SK-MEL-5 (cell line): ENCODE results near the gene AJM1. TPM values are rescaled to one million over a fixed set of nuclear protein-coding genes. Genes with fewer than 3 reads are reported as not detected.
"Not testable (repeated sequence)": the region's sequence is repeated elsewhere in the genome, so short reads cannot be mapped to it uniquely, and the experiment has no call there.

ENCODE experiments used
- DNase-seq: peaks from one replicate; pipeline ENCODE4 v3.0.0-alpha.2; 2016; ENCODE audit warnings: low read depth, low spot score
- in situ Hi-C: cut with HindIII; loops from 2 replicates; pipeline ENCODE4 v1.10.0; 2016; ENCODE audit warnings: low sequenced_read_pairs, high pct_unique_total_duplicates, low pct_unique_long_range_greater_than_20kb
- total RNA-seq: library from RNA; depleted of rRNA; stranded (reverse); fragments of >200 nt; shearing (Covaris generic); gene quantifications from 2 replicates; pipeline ENCODE4 v1.2.3, GENCODE V29; 2014

Gene AJM1
- total RNA-seq, 1 experiment from 2014 or later: 1.4 TPM

GRCh38 chr9:136857581-136858412, 15.5 kb downstream of the AJM1 start:
- no peak for DNase-seq
- in situ Hi-C loops: no loop called here

DNA sequence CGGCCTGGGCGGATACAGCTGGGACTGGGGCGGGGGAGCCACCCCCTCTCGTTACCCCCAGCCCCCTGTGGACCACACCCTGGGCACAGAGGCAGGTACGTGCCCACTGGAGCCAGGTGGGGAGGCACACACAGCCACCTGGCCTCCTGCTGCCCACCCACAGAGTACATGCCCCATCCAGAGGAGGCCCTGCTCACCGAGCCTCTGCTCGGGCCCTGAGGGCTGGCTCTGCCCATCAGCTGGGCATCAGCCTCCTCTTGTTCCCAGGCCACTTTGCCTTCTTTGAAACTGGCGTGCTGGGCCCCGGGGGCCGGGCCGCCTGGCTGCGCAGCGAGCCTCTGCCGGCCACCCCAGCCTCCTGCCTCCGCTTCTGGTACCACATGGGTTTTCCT, 16.2 kb downstream of the AJM1 start:
- no peak for DNase-seq
- in situ Hi-C loops: no loop called here

DNA sequence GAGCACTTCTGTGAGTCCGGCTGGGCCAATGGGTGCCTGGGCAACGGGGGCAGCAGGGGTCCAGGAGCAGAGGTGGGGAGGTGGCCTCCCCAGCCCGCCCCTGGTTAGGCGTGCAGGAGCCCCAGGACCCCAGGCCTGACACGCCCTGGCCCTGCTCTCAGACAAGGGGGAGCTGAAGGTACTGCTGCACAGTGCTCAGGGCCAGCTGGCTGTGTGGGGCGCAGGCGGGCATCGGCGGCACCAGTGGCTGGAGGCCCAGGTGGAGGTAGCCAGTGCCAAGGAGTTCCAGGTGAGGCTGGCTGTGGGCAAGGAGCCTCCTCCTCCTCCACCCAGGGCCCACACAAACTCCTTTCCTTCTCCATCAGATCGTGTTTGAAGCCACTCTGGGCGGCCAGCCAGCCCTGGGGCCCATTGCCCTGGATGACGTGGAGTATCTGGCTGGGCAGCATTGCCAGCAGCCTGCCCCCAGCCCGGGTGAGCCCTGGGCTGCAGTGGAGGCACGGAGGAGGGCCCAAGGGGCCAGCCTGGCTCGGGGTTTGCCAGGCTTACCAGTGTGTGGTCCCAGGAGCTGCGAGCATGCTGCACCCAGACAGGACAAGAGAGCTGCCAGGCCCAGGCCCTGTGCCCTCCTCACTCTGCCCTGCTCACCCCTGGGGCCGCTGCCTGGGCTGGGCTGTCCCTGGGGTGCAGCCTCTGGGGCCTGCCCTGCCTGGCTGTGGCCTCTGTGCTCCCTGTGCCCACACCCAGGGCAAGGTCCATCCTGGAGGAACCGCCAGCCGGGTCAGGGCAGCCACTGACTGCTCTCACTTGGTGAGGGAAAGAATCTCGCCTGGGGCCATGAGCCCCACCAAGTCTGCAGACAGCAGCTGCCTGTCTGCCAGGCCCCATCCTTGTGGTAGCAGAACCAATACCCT, 16.8 kb downstream of the AJM1 start:
- no peak for DNase-seq
- in situ Hi-C loops: no loop called here

DNA sequence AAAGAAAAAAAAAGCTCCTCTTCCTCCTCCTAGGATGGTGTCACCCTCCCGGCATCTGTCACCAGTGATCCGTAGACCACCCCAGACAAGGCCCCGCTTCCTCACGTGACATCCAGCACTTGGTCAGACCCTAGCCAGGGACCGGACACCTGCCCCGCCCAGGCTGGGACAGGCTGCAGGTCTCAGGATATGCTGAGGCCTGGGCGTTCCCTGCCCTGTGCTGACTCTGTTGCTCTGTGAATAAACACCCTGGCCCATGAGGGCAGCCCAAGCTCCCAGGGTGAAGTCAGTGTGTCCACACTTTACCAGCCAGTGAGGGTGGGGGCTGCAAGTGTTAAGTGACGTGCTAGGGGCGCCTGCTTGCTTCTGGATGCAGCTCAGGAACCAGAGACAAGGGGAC, 18.3 kb downstream of the AJM1 start:
- in situ Hi-C loops: no loop called here
- no peak for DNase-seq

DNA sequence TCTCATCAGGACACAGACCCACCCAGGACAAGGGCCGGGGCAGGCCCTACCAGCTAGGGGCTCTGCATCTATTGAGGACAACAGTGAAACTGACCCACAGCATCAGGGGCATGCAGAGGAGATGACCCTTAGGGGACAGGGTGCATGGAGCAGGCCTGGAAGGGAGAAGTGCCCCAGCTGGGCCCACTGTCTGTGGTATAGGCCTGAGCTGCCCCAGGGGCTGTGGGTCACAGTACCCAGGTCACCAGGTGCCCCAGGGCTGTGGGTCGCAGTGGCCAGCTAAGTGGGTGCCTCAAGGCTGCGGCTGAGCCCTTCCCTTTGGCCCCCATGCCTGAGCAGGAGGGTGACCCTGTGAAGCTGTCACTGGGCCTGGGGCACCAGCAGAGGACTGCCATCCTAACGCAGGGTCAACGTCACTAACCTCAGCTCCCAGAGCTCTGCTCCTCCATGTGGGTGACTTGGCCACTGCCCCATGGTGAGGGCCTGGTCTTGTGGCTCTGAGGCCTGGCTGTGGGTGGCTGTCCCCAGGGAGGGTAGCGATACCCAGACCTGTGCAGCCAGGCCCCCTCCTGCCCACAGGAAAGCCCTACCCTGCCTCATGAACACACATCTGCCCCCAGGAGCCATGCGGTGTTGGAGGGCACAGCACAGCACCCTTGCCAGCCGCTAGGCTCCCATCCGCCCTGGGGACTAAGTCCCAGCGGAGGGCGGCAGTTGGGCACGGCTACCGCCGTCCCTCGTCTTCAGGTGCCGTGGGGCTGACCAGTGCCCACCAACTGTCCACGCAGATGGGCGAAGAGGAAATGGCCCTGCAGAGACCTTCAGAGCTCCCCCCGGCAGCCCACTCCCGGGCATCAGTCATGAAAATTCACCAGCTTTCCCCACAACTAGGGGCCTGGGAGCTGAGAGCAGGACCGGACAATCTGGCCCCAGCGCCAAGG, 18.9 kb downstream of the AJM1 start:
- in situ Hi-C loops: no loop called here
- no peak for DNase-seq

DNA sequence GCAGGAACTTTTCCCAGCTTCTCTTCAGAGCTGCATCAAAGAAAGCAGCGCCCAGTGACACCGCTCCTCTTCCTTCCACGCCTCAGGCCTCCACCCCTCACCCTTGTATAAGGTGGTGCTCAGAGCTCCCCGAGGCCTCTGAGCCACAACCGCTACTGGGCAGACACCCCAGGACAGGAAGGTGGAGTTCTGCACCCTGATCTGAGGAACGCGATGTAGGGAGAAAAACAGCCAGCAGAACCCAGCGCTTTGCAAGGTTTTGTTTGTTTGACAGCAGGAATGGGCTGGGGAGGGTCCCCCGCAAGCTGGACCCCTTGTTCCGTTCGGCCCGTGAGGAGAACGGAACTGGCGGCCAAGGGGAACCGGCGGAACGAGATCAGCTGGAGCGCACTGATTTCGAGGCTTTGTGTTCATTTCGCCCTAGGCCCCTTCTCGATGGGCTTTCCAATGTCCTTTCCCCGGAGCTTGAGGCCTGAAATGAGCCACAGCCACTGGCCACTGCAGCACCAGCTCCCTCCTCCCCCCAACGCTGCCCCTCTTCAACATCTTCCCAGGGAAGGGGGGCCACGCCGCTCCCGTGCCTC, 19.7 kb downstream of the AJM1 start:
- DNase-seq: no peak
- in situ Hi-C loops: no loop called here

DNA sequence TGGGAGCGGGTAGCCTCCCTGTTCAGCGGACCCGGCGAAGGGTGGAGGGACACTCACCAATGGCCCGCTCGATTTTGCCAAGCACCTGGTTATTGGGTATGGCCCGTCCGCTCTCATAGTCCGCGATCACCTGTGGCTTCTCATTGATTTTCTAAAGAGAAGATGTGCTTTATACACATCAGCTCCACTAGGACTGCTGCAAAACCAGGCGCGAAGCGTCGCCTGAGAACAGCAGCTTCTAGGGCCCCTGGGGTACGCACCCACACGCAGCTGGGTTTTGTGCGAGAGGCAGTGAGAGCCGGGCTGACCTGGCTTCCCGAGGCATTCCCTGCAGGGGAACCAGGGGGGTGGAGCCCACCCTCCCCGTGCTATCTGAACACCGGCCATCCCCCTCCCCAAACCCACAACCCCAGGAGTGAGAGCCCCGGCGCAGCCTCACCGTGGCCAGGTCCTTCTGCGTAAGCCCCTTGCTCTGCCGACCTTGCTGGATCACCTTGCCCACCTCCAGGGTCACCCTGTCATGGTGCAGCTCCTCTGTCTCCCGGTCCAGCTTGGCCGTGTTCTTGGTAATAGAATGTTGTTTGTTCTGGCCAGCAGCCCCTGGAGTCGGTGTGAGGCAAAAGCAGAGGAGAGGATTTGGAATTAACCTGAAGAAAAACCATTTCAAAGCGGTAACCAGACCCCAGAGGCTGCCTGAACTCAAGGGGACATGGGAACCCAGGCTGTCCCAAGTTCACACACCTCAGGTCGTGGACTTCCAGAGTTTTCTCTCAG, 20.8 kb downstream of the AJM1 start:
- no peak for DNase-seq
- in situ Hi-C loops: no loop called here

DNA sequence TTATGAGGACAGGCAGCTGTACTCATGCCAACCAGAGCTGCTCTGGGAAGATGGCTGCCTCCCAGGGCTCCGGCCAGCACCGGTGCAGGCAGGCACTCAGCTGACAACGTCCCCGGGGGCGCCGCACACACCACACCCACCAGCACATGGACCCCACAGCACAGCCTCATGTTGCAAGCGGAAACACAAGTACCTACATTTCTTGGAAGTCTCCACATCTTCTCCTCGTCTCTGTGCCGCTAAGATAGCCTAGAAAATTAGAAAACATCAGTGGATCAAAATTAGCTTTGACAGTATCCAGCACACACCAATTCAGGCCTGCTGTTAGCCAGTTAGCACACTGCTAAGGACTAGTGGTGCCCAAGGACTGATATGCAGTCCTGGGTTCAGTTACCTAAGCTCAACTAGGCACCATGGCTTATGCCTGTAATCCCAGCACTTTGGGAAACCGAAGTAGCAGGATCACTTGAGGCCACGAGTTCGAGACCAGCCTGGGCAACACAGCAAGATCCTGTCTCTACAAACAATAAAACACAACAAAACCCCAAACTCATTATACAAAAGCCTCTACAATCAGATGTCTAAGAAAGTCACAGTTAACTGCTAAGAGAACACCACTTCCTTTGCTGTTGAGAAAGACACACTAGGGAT, 21.5 kb downstream of the AJM1 start:
- in situ Hi-C loops: no loop called here
- DNase-seq: no peak

DNA sequence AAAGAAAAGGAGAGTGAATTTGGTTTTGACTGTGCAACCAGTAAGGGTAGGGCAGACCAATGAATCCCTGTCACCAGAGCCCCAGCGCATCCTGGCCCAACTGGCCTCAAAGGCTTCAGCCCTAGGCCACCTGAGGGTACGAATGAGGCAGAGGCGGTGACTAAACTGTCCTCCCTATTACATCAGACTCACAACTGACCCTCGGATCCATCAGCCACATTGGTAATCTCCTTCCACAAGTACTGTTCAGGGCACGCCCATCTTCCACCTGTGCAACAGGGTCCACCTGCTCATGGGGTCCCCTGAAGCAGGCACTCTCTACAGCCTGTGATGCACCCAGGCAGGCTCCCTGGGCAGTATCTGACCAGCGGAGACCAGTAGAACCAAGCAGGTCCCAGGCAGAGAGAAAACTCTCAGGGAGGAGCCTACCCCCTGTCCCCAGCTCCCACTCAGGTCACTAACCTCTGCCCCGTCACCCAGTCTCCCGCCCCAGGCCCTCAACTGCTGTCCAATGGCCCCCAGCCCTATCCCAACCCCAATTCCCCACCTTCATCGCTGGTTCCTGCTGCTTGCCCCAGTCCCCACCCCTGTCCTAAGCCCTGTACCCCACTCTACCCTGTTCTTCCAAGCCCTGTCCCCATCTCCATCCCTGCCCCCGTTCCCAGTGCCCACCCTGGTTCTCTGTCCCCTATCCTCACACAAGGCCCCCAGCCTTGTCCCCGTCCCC, 22.9 kb downstream of the AJM1 start:
- DNase-seq: no peak
- in situ Hi-C loops: no loop called here

DNA sequence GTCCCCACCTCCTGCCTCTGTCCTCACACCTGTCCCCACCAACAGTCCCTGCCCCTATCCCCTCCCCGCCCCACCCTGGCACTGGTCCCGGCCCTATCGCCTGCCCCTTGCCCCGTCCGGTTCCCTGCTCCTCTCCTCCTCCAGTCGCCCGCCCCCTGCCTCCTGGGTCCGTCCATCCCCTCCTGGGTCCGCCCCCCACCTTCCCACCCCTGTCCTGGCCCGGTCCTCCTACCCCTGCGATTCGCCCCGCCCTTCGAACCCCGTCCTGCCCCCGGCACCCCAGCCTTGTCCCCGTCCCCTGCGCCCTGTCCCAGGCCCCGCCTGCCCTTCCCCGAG, 23.5 kb downstream of the AJM1 start:
- in situ Hi-C loops: no loop called here
- no peak for DNase-seq

- in situ Hi-C loops, DNase-seq: not testable (repeated sequence)
Observed at GRCh38 chr9:136866898-136867421, 24.7 kb downstream of the AJM1 start.

DNA sequence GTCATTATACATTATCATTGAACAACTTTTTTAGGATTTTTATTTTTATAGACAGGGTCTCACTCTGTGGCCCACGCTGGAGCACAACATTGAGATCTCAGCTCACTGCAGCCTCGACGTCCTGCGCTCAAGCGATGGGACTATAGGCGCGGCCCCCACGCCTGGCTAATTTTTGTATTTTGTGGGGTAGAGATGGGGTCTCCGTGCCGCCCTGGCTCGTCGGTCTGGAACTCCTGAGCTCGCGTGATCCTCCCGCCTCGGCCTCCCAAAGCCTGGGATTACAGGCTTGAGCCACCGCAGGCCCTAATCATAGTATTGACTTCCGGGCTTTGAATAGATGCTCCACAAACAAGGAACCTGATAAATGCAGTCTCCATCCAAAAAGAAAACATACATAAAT, 25.2 kb downstream of the AJM1 start:
- in situ Hi-C loops: no loop called here

DNA sequence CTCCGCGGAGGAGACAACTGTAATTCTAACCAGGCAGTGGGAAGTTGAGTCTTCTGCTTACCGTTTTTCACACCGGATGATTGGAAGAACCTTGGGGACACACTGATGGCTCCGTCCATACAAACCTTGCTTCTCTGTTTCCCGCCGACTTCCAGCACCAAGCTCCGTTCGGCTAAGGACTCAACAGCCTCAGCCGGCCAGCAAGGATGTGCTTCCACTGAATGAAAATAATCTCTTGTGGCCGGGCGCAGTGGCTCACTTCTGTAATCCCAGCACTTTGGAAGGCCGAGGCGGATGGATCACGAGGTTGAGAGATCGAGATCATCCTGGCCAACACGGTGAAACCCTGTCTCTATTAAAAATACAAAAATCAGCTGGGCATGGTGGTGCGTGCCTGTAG, 25.6 kb downstream of the AJM1 start:
- DNase-seq: no peak
- in situ Hi-C loops: no loop called here

More for the DNA sequence above, 25.2 kb downstream of the AJM1 start:
- no peak for DNase-seq

DNA sequence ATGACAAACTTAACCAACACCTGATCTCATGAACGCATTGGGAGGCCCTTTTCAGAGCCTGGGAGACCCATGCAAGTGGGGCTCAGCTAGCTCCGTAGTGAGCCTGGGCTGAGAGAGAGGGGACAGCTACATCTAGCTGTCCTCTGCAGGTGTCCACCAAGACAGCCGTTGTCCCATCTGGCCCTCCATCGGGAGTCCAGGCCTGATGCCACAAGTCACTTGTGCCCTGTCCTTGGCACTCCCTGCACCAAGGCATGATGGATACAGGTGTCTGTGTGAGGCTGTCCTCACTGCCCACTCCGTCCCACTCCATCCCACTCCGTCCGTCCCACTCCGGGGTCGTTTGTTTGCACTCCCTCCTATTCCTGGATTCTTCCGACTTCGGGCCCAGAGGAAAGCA, 26.4 kb downstream of the AJM1 start:
- no peak for DNase-seq
- in situ Hi-C loops: no loop called here

DNA sequence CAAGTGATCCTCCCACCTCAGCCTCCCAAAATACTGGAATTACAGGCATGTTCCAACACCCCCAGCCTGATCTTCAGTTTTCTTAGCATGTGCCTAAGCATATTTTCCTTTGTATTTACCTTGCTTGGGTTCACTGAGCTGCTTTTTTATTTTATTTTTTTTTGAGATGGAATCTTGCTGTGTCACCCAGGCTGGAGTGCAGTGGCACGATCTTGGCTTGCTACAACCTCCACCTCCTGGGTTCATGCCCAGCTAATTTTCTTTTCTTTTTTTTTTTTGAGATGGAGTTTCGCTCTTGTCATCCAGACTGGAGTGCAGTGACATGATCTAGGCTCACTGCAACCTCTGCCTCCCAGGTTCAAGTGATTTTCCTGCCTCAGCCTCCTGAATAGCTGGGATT, 27.3 kb downstream of the AJM1 start:
- DNase-seq, in situ Hi-C loops: not testable (repeated sequence)

DNA sequence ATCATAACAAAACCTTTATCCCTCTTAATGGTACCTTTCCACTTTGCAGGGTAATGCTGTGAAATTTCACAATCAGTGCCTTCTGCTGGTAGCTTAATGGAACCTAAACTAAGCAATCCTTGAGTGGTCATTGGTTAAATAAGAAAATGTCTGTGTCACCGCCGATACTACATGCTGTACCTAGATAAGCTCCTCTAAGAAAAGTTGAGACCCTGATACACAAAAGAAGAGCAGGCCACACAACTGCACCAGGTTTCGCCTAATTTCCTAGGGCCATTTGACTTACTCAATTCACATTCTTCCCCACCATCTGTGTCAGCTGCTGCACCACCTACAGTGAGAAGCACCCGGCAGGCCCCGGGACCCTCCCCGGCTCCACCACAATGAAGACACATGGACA, 32.9 kb downstream of the AJM1 start:
- in situ Hi-C loops: no loop called here
- DNase-seq: no peak
